ENCODE measurements around the gene GRIA3.
"Not testable (repeated sequence)": the region's sequence is repeated elsewhere in the genome, so short reads cannot be mapped to it uniquely, and the experiment has no call there.

GRIA3 gene

DNA sequence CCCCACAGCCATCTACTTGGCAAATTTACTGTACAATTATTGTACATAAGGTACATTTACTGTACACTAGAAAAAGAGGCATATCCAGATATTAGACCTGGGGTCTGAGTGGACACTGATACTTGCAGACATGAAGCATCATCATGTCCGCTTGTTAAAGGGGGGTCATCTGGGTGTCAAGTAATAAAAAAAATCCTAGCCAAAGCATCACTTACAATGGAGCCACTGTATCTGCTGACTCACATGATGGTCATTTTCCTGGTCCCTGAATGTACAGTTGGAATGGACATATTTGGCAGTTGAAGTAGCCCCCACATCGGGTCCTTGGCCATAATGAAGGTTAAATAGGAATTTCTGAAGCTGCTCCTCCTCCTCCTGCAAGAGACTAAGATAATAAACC lies 320.0 kb downstream of the GRIA3 start:
- Histone ChIP-seq H3K4me1 (ENCODE audit: control insufficient read depth, insufficient read depth, low read length) (no peaks in the 10 kb centered on the region), H3K27ac (ENCODE audit: insufficient read depth, low read depth, low read length, poor library complexity, severe bottlenecking) (no peak overlapping the region), H3K9me3 (ENCODE audit: control insufficient read depth, low read length) (no peaks in the 10 kb centered on the region), H3K4me3 (ENCODE audit: insufficient read depth, low read depth, low read length) (no peak overlapping the region), H3K36me3 (ENCODE audit: control insufficient read depth, insufficient read depth, low read length) (no peaks in the 10 kb centered on the region), H3K27me3 (ENCODE audit: control insufficient read depth, insufficient read depth, low read length, poor library complexity, severe bottlenecking) (no peaks in the 10 kb centered on the region)
- 88 to 98% methylated on average over 2 of the region's 2 CpGs for WGBS, 2 experiments

DNA sequence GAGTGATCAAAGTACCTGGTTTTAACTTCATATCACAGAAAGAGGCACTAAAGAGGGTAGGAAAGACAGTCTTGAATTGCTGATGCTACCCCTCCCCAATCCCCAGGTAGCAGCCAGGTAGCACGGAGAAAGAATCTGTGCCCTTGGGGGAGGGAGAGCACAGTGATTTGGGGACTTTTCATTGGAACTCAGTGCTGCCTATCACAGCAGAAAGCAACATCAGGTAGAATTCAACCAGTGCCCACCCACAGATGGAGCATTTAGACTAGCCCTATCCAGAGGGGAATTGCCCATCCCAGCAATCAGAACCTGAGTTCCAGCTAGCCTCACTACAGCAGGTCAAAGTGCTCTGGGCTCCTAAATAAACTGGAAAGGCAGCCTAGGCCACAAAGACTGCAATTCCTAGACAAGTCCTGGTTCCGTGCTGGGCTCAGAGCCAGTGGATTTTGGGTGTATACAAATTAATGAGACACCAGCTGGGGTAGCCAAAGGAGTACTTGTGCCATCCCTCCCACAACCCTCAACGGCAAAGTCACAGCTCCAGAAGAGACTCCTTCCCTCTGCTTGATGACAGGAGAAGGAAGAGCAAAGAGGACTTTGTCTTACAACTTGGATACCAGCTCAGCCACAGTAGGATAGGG lies 320.7 kb downstream of the GRIA3 start:
- Histone ChIP-seq H3K27ac (ENCODE audit: insufficient read depth, low read depth, low read length, poor library complexity, severe bottlenecking) (no peak overlapping the region), H3K9me3 (ENCODE audit: control insufficient read depth, low read length) (no peaks in the 10 kb centered on the region), H3K36me3 (ENCODE audit: control insufficient read depth, insufficient read depth, low read length) (no peaks in the 10 kb centered on the region), H3K4me3 (ENCODE audit: insufficient read depth, low read depth, low read length) (no peak overlapping the region), H3K4me1 (ENCODE audit: control insufficient read depth, insufficient read depth, low read length) (no peaks in the 10 kb centered on the region), H3K27me3 (ENCODE audit: control insufficient read depth, insufficient read depth, low read length, poor library complexity, severe bottlenecking) (no peaks in the 10 kb centered on the region)
- WGBS, 2 experiments = 88 to 92% methylated on average over 2 to 3 of the region's 3 CpGs

DNA sequence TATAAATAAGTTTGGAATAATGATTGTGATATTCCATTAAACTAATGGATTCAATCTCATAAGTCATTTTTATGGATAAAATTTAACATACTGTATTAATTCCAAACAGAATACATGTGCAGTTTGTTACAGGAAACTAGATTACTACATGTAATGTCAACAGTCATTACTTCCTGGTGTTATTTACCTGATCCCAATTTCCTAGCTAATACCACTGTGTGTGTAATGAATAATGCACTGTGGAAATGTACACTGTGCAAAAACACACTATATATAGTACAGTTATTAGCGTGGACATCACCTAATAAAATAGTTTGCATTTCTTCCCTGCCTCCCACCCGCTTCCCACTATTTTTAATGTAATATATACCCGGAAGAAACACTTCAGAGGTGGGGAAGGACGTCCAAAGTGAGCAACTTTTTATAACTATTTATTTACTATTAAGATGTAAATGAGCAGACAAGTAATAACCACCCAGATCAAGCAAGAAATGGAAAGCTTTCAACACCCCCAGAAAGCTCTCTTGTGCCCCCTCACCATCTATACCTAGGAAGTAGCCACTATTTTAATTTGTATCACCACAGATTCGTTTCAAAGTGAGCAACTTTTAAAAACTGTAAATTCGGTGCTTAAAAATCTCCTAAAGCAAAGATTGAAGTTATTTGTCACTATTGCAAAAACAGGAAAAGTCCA lies 329.7 kb downstream of the GRIA3 start:
- 86 to 95% methylated on average over 2 of the region's 6 CpGs for WGBS, 2 experiments
- no peaks in the 10 kb centered on the region for H3K9me3 ChIP-seq (ENCODE audit: control insufficient read depth, low read length)
- no peaks in the 10 kb centered on the region for H3K27me3 ChIP-seq (ENCODE audit: control insufficient read depth, insufficient read depth, low read length, poor library complexity, severe bottlenecking)
- no peaks in the 10 kb centered on the region for H3K4me1 ChIP-seq (ENCODE audit: control insufficient read depth, insufficient read depth, low read length)
- no peaks in the 10 kb centered on the region for H3K36me3 ChIP-seq (ENCODE audit: control insufficient read depth, insufficient read depth, low read length)
- no peak overlapping the region for H3K4me3 ChIP-seq (ENCODE audit: insufficient read depth, low read depth, low read length)
- H3K27ac ChIP-seq (ENCODE audit: insufficient read depth, low read depth, low read length, poor library complexity, severe bottlenecking) = no peak overlapping the region

DNA sequence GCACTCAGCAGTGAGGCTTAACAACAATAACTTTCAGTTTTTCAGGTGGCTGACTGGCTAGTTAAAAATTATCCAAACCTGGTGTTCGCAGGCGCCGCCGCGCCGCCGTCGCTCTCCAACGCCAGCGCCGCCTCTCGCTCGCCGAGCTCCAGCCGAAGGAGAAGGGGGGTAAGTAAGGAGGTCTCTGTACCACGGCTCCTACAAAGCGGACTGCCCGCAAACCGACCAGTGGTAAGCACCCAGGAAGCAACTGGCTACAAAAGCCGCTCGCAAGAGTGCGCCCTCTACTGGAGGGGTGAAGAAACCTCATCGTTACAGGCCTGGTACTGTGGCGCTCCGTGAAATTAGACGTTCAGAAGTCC lies 330.2 kb downstream of the GRIA3 start:
- H3K36me3 ChIP-seq (ENCODE audit: control insufficient read depth, insufficient read depth, low read length); H3K4me1 ChIP-seq (ENCODE audit: control insufficient read depth, insufficient read depth, low read length); H3K4me3 ChIP-seq (ENCODE audit: insufficient read depth, low read depth, low read length); H3K9me3 ChIP-seq (ENCODE audit: control insufficient read depth, low read length); H3K27me3 ChIP-seq (ENCODE audit: control insufficient read depth, insufficient read depth, low read length, poor library complexity, severe bottlenecking); H3K27ac ChIP-seq (ENCODE audit: insufficient read depth, low read depth, low read length, poor library complexity, severe bottlenecking): not testable (repeated sequence)
- WGBS, 2 experiments = 96 to 97% methylated on average over 26 of the region's 26 CpGs

DNA sequence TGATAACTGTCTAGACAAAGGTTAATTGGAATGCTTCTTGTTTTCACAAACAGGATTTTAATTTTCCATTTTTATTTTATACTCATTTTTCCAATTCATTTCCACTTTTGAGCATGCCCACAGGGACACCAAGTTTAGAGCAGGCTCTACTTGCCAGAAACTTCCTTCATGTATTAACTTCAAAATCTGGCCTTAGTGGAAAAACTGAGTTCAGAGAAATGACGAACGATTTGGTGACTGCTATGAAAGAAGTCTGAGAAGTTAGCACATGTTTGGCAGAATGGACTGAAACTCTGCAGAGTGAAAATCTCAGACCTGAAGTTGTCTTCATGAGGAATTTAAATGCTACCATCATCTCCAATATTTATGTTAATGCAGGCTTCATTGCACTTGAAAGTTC lies 334.7 kb downstream of the GRIA3 start:
- 97 to 100% methylated on average over 2 of the region's 2 CpGs for WGBS, 2 experiments
- no peak overlapping the region for H3K4me3 ChIP-seq (ENCODE audit: insufficient read depth, low read depth, low read length)
- H3K27ac ChIP-seq (ENCODE audit: insufficient read depth, low read depth, low read length, poor library complexity, severe bottlenecking) = no peak overlapping the region
- no peaks in the 10 kb centered on the region for H3K9me3 ChIP-seq (ENCODE audit: control insufficient read depth, low read length)
- no peaks in the 10 kb centered on the region for H3K36me3 ChIP-seq (ENCODE audit: control insufficient read depth, insufficient read depth, low read length)
- no peaks in the 10 kb centered on the region for H3K4me1 ChIP-seq (ENCODE audit: control insufficient read depth, insufficient read depth, low read length)
- no peaks in the 10 kb centered on the region for H3K27me3 ChIP-seq (ENCODE audit: control insufficient read depth, insufficient read depth, low read length, poor library complexity, severe bottlenecking)

DNA sequence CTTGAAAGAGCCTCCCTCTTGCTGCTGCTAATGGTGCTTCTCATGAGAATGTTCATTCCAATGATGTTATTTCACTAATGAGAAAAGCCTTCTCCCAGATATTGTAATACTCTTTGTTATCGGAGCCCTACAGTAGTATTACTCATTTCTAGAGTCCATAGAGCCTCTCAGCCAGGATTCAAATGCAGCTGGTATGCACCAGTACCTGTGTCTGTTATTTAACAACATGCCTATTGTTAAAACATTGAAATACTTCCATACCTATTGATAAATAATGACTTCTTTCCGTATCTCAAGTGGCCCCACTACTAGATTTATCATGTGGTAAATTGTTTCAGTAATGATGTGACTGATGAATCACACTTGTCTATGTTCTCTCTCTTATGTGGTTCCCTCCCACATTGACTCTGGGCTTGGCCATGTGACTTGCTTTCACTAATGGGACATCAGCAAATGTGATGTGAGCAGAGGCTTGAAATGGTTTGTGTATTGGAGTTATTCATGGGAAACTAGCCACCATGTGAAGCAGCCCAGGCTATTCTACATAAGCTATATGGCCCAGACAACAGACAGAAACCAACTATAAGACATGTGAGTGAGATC lies 341.1 kb downstream of the GRIA3 start:
- Histone ChIP-seq H3K9me3 (ENCODE audit: control insufficient read depth, low read length) (no peaks in the 10 kb centered on the region), H3K27me3 (ENCODE audit: control insufficient read depth, insufficient read depth, low read length, poor library complexity, severe bottlenecking) (no peaks in the 10 kb centered on the region), H3K36me3 (ENCODE audit: control insufficient read depth, insufficient read depth, low read length) (no peaks in the 10 kb centered on the region), H3K4me3 (ENCODE audit: insufficient read depth, low read depth, low read length) (no peak overlapping the region), H3K27ac (ENCODE audit: insufficient read depth, low read depth, low read length, poor library complexity, severe bottlenecking) (no peak overlapping the region), H3K4me1 (ENCODE audit: control insufficient read depth, insufficient read depth, low read length) (no peaks in the 10 kb centered on the region)
- WGBS, 2 experiments = 100% methylated on average over 1 of the region's 2 CpGs

DNA sequence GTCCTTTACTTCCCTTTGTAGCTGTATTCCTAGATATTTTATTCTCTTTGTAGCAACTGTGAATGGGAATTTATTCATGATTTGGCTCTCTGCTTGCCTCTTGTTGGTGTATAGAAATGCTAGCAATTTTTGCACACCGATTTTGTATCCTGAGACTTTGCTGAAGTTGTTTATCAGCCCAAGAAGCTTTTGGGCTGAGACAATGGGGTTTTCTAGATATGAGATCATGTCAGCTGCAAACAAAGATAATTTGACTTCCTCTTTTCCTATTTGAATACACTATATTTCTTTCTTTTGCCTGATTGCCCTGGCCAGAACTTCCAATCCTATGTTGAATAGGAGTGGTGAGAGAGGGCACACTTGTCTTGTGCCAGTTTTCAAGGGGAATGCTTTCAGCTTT lies 346.6 kb downstream of the GRIA3 start:
- not testable (repeated sequence) for H3K27me3 ChIP-seq (ENCODE audit: control insufficient read depth, insufficient read depth, low read length, poor library complexity, severe bottlenecking); H3K36me3 ChIP-seq (ENCODE audit: control insufficient read depth, insufficient read depth, low read length); H3K4me3 ChIP-seq (ENCODE audit: insufficient read depth, low read depth, low read length); H3K4me1 ChIP-seq (ENCODE audit: control insufficient read depth, insufficient read depth, low read length); H3K9me3 ChIP-seq (ENCODE audit: control insufficient read depth, low read length); H3K27ac ChIP-seq (ENCODE audit: insufficient read depth, low read depth, low read length, poor library complexity, severe bottlenecking)
- 86 to 100% methylated on average over 1 of the region's 1 CpG for WGBS, 2 experiments

Data from ectodermal cell (in vitro differentiated cells).